K562 (cell line): ENCODE data around the gene CCNQ. TPM values are rescaled to one million over a fixed set of nuclear protein-coding genes. Genes with fewer than 3 reads are reported as not detected.

ENCODE experiments used
- ASH1L ChIP-seq: fragments of 450-650 bp; IDR thresholded peaks from 2 replicates; pipeline ENCODE4 v1.6.1; 2018; ENCODE audit warnings: borderline replicate concordance, mild to moderate bottlenecking, low read depth; ENCODE audit not compliant: partially characterized antibody
- HDAC3 ChIP-seq: fragments of 450-650 bp; IDR thresholded peaks from 2 replicates; pipeline ENCODE4 v1.6.1; 2018; ENCODE audit warnings: borderline replicate concordance, mild to moderate bottlenecking, moderate library complexity; ENCODE audit not compliant: partially characterized antibody
- MYC ChIP-seq, 2 experiments: fragments of 250-450 bp in 1 of 2; sonication (Bioruptor Pico) in 1 of 2; IDR thresholded peaks; 2 replicates each; pipeline versions ENCODE4 v1.5.1 to v1.6.1; 2012 to 2021; ENCODE audit warnings: low read depth in 2 of 2, borderline replicate concordance in 1 of 2, improper control_type of control experiment in 1 of 2, low read length in 1 of 2, mild to moderate bottlenecking in 1 of 2, moderate library complexity in 1 of 2
- SRSF9 ChIP-seq: fragments of 200-400 bp; formaldehyde crosslinking; IDR thresholded peaks from 2 replicates; pipeline ENCODE4 v1.6.1; 2017; ENCODE audit warnings: low read depth, low read length, borderline replicate concordance
- SUPT5H ChIP-seq: fragments of 450-650 bp; IDR thresholded peaks from 2 replicates; pipeline ENCODE4 v1.6.1; 2016
- polyA plus RNA-seq, 8 experiments: library from polyadenylated mRNA; depleted of rRNA in 4 of 8; stranded (reverse) in 5 of 8; unstranded in 3 of 8; fragments of >200 nt; fragmentation: Nextera tagmentation in 2 of 8; fragmentation: Illumina TruSeq in 1 of 8; extraction: Ambion mirVana in 2 of 8; extraction: Trizol in 1 of 8; gene quantifications; 2 replicates each; pipeline versions ENCODE4 v1.2.1 to v1.2.3, GENCODE V29; 2011 to 2014; ENCODE audit warnings: inconsistent platforms in 1 of 8, missing spikeins in 1 of 8
- total RNA-seq, 7 experiments: library from RNA; depleted of rRNA in 6 of 7; stranded (reverse); fragments of >200 nt in 6 of 7; fragmentation: Illumina TruSeq in 2 of 7; extraction: Trizol in 2 of 7; gene quantifications; 2 replicates each; pipeline versions ENCODE4 v1.2.1 to v1.2.3, GENCODE V29; 2011 to 2021; ENCODE audit warnings: low replicate concordance in 1 of 7
- TF ChIP-seq, protein P1 (sequence below), 2 experiments: fragments of 450-650 bp in 1 of 2; sonication (generic) in 1 of 2; formaldehyde crosslinking in 1 of 2; IDR thresholded peaks; 2 replicates each; pipeline versions ENCODE4 v1.7.1 to v1.9.0; 2016 to 2022; ENCODE audit warnings: inconsistent platforms in 1 of 2, mild to moderate bottlenecking in 1 of 2, missing genetic modification reagents in 1 of 2
- TF ChIP-seq, protein P2 (sequence below): sonication (generic); formaldehyde crosslinking; IDR thresholded peaks from 2 replicates; pipeline ENCODE4 v1.8.0; 2022; ENCODE audit warnings: mild to moderate bottlenecking, missing genetic modification reagents
- TF ChIP-seq, protein P3 (sequence below): sonication (generic); formaldehyde crosslinking; IDR thresholded peaks from 2 replicates; pipeline ENCODE4 v1.8.1; 2022; ENCODE audit warnings: missing genetic modification reagents
- TF ChIP-seq, protein P4 (sequence below): fragments of 450-650 bp; IDR thresholded peaks from 2 replicates; pipeline ENCODE4 v1.6.1; 2014; ENCODE audit warnings: low read depth, mild to moderate bottlenecking, moderate library complexity, borderline replicate concordance

CCNQ gene
- total and polyA plus RNA-seq, 9 of the 15 experiments (the other 6 are each of a cell fraction or from before 2014, with no cell fraction given) = 0.92 to 53.8 (median 25.3) TPM

DNA sequence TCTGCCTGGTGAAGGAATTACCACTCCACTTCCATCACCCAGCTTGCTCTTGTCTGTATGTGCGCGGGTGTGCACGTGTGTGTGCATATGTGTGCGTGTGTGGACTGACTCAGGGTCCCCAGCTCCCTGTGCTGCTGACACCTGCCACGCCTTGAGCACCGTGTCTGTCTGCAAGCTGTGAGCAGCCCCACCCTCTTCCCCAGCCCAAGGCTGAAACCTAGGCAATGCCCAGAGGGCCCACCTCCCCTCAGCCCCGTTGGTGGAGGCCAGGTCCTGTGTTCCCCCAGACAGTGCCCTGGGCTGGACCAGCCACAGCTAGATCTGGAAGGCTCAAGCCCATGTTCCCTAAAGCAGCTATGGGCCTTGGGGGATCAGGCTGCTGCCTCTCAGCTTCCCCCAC, 2.0 kb upstream of the CCNQ start (continued):
- TF ChIP-seq, protein P1, sequence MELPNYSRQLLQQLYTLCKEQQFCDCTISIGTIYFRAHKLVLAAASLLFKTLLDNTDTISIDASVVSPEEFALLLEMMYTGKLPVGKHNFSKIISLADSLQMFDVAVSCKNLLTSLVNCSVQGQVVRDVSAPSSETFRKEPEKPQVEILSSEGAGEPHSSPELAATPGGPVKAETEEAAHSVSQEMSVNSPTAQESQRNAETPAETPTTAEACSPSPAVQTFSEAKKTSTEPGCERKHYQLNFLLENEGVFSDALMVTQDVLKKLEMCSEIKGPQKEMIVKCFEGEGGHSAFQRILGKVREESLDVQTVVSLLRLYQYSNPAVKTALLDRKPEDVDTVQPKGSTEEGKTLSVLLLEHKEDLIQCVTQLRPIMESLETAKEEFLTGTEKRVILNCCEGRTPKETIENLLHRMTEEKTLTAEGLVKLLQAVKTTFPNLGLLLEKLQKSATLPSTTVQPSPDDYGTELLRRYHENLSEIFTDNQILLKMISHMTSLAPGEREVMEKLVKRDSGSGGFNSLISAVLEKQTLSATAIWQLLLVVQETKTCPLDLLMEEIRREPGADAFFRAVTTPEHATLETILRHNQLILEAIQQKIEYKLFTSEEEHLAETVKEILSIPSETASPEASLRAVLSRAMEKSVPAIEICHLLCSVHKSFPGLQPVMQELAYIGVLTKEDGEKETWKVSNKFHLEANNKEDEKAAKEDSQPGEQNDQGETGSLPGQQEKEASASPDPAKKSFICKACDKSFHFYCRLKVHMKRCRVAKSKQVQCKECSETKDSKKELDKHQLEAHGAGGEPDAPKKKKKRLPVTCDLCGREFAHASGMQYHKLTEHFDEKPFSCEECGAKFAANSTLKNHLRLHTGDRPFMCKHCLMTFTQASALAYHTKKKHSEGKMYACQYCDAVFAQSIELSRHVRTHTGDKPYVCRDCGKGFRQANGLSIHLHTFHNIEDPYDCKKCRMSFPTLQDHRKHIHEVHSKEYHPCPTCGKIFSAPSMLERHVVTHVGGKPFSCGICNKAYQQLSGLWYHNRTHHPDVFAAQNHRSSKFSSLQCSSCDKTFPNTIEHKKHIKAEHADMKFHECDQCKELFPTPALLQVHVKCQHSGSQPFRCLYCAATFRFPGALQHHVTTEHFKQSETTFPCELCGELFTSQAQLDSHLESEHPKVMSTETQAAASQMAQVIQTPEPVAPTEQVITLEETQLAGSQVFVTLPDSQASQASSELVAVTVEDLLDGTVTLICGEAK (IDR thresholded peaks at IDR 0.05) = no peak
- TF ChIP-seq, protein P1 (CRISPR knock-in tag; IDR thresholded peaks at IDR 0.05) = no peak
- TF ChIP-seq, protein P2, sequence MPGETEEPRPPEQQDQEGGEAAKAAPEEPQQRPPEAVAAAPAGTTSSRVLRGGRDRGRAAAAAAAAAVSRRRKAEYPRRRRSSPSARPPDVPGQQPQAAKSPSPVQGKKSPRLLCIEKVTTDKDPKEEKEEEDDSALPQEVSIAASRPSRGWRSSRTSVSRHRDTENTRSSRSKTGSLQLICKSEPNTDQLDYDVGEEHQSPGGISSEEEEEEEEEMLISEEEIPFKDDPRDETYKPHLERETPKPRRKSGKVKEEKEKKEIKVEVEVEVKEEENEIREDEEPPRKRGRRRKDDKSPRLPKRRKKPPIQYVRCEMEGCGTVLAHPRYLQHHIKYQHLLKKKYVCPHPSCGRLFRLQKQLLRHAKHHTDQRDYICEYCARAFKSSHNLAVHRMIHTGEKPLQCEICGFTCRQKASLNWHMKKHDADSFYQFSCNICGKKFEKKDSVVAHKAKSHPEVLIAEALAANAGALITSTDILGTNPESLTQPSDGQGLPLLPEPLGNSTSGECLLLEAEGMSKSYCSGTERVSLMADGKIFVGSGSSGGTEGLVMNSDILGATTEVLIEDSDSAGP = no peak
- TF ChIP-seq, protein P3, sequence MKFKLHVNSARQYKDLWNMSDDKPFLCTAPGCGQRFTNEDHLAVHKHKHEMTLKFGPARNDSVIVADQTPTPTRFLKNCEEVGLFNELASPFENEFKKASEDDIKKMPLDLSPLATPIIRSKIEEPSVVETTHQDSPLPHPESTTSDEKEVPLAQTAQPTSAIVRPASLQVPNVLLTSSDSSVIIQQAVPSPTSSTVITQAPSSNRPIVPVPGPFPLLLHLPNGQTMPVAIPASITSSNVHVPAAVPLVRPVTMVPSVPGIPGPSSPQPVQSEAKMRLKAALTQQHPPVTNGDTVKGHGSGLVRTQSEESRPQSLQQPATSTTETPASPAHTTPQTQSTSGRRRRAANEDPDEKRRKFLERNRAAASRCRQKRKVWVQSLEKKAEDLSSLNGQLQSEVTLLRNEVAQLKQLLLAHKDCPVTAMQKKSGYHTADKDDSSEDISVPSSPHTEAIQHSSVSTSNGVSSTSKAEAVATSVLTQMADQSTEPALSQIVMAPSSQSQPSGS (CRISPR knock-in tag) = no peak
- TF ChIP-seq SUPT5H (no peak), ASH1L (no peak), SRSF9 (no peak), HDAC3 (no peak), MYC (IDR thresholded peaks at IDR 0.05; ENCODE audit: low read depth, low read length) (no peak), MYC (CRISPR knock-in tag; IDR thresholded peaks at IDR 0.05; ENCODE audit: borderline replicate concordance, low read depth) (no peak)
- TF ChIP-seq, protein P4, sequence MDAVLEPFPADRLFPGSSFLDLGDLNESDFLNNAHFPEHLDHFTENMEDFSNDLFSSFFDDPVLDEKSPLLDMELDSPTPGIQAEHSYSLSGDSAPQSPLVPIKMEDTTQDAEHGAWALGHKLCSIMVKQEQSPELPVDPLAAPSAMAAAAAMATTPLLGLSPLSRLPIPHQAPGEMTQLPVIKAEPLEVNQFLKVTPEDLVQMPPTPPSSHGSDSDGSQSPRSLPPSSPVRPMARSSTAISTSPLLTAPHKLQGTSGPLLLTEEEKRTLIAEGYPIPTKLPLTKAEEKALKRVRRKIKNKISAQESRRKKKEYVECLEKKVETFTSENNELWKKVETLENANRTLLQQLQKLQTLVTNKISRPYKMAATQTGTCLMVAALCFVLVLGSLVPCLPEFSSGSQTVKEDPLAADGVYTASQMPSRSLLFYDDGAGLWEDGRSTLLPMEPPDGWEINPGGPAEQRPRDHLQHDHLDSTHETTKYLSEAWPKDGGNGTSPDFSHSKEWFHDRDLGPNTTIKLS = no peak
